K562 (cell line): ENCODE results near the gene HELZ2. TPM values are rescaled to one million over a fixed set of nuclear protein-coding genes. Genes with fewer than 3 reads are reported as not detected.

Experiments
- ATAC-seq: fragments of 200-7000 bp; cut with Tn5 transposase; 3 replicates; pipeline ENCODE4 v1.9.1; 2020; ENCODE audit warnings: moderate library complexity
- BruUV-seq: library from RNA; stranded (reverse); fragments of 400-500 nt; replicated peaks from 2 replicates; lab custom pipeline; 2021; lab: Mats Ljungman, UMichigan
- CTCF ChIA-PET: fragments of 300-600 bp; formaldehyde crosslinking; extraction: SDS; loops from one replicate; lab custom pipeline; 2021; ENCODE audit warnings: low intra/inter-chr PET ratio; lab: Yijun Ruan, JAX
- POLR2A ChIA-PET: fragments of 300-600, 350-650 bp; sonication (Branson Sonifier 250); formaldehyde crosslinking; extraction: SDS; loops from one replicate; lab custom pipeline; 2021; ENCODE audit warnings: antibody characterized with exemption, inconsistent platforms; lab: Yijun Ruan, JAX
- DNase-seq, 4 experiments: peaks; one replicate each; pipeline versions ENCODE4 v3.0.0 to v3.0.0-alpha.2; 2011 to 2018; ENCODE audit warnings: low spot score in 3 of 4, mixed read lengths in 3 of 4; ENCODE audit errors: extremely low read depth in 1 of 4
- FAIRE-seq: peaks from 2 replicates; lab custom pipeline; 2011; peaks lifted over from hg19 to GRCh38; lab: Jason Lieb, UNC
- H2AFZ ChIP-seq: 2 replicates; pipeline ENCODE4 v1.6.0; 2011; ENCODE audit warnings: low read depth, low read length, control low read depth, inconsistent platforms
- H3K27ac ChIP-seq: fragments of 200-600 bp; 3 replicates; pipeline ENCODE4 v1.8.0; 2011; ENCODE audit warnings: low read depth, mild to moderate bottlenecking, control low read depth, inconsistent platforms, low read length, moderate library complexity, mixed read lengths; ENCODE audit errors: extremely low read depth
- H3K27me3 ChIP-seq, 2 experiments: fragments of 300-600 bp in 1 of 2; 2 replicates in 1 of 2; 3 replicates in 1 of 2; pipeline versions ENCODE4 v1.6.0 to v1.8.0; 2011; ENCODE audit warnings: inconsistent platforms in 2 of 2, low read length in 2 of 2, mild to moderate bottlenecking in 1 of 2, mixed read lengths in 1 of 2, moderate library complexity in 1 of 2; ENCODE audit not compliant: control insufficient read depth in 2 of 2, insufficient read depth in 2 of 2
- H3K36me3 ChIP-seq: fragments of 300-600 bp; 3 replicates; pipeline ENCODE4 v1.8.0; 2011; ENCODE audit warnings: mild to moderate bottlenecking, low read length, inconsistent platforms; ENCODE audit not compliant: control insufficient read depth, insufficient read depth
- H3K4me1 ChIP-seq, 2 experiments: fragments of 200-600 bp in 1 of 2; replicated peaks in 1 of 2; 2 replicates in 1 of 2; 3 replicates in 1 of 2; pipeline versions ENCODE4 v1.5.1 to v1.8.0; 2011; ENCODE audit warnings: inconsistent platforms in 2 of 2, low read length in 2 of 2, mild to moderate bottlenecking in 1 of 2, mixed read lengths in 1 of 2, moderate library complexity in 1 of 2; ENCODE audit not compliant: control insufficient read depth in 2 of 2, insufficient read depth in 2 of 2
- H3K4me2 ChIP-seq: 2 replicates; pipeline ENCODE4 v1.6.1; 2011; ENCODE audit warnings: low read length, control low read depth, inconsistent platforms, mixed read lengths; ENCODE audit not compliant: insufficient read depth
- H3K4me3 ChIP-seq: fragments of 200-600 bp; sonication (generic), shearing (Covaris generic); 2 replicates; pipeline ENCODE4 v1.5.1; 2016; ENCODE audit warnings: control low read depth, inconsistent platforms
- H3K79me2 ChIP-seq: fragments of 200-600 bp; 3 replicates; pipeline ENCODE4 v1.8.0; 2011; ENCODE audit warnings: low read length, inconsistent platforms; ENCODE audit not compliant: control insufficient read depth, insufficient read depth
- H3K9ac ChIP-seq, 2 experiments: 2 replicates each; pipeline versions ENCODE4 v1.6.0 to v1.6.1; 2011; ENCODE audit warnings: low read depth in 2 of 2, low read length in 2 of 2, control low read depth in 1 of 2, inconsistent platforms in 1 of 2, mild to moderate bottlenecking in 1 of 2, mixed read lengths in 1 of 2; ENCODE audit not compliant: insufficient read depth in 1 of 2
- H3K9me1 ChIP-seq: one replicate; pipeline ENCODE4 v1.6.0; 2011; ENCODE audit warnings: inconsistent platforms, mild to moderate bottlenecking, low read length, moderate library complexity; ENCODE audit not compliant: control insufficient read depth, insufficient read depth
- H3K9me3 ChIP-seq: replicated peaks from 2 replicates; pipeline ENCODE4 v1.5.1; 2011; ENCODE audit warnings: low read depth, low read length, inconsistent platforms; ENCODE audit not compliant: control insufficient read depth, insufficient read depth
- H4K20me1 ChIP-seq: replicated peaks from 2 replicates; pipeline ENCODE4 v1.6.1; 2011; ENCODE audit warnings: low read length, inconsistent platforms, mixed read lengths; ENCODE audit not compliant: control insufficient read depth, insufficient read depth
- ARID3B ChIP-seq: fragments of 250-450 bp; sonication (Bioruptor Pico); IDR thresholded peaks from 2 replicates; pipeline ENCODE4 v1.4.0; 2020; ENCODE audit warnings: borderline replicate concordance
- CXXC5 ChIP-seq: fragments of 250-450 bp; sonication (Bioruptor Pico); IDR thresholded peaks from 2 replicates; pipeline ENCODE4 v1.8.0; 2022; ENCODE audit warnings: inconsistent platforms, mild to moderate bottlenecking, moderate library complexity
- GABPB2 ChIP-seq: fragments of 250-450 bp; sonication (Bioruptor Pico); conservative IDR thresholded peaks from 2 replicates; pipeline ENCODE4 v1.5.1; 2021; ENCODE audit warnings: mild to moderate bottlenecking
- GATAD2A ChIP-seq: fragments of 450-650 bp; IDR thresholded peaks from 2 replicates; pipeline ENCODE4 v1.6.1; 2017
- LEF1 ChIP-seq: fragments of 450-650 bp; IDR thresholded peaks from 2 replicates; pipeline ENCODE4 v1.6.1; 2016; ENCODE audit warnings: mild to moderate bottlenecking
- RBM14 ChIP-seq: fragments of 200-400 bp; formaldehyde crosslinking; IDR thresholded peaks from 2 replicates; pipeline ENCODE4 v1.6.1; 2018; ENCODE audit warnings: low read depth, mild to moderate bottlenecking, low read length, moderate library complexity, borderline replicate concordance; ENCODE audit not compliant: insufficient read depth
- ZBTB1 ChIP-seq: sonication (generic); formaldehyde crosslinking; IDR thresholded peaks from 2 replicates; pipeline ENCODE4 v1.8.1; 2023; ENCODE audit warnings: missing genetic modification reagents, low read depth, mild to moderate bottlenecking, borderline replicate concordance
- ZBTB7A ChIP-seq: IDR thresholded peaks from 2 replicates; pipeline ENCODE4 v1.6.1; 2011; ENCODE audit warnings: low read depth, mild to moderate bottlenecking, low read length, moderate library complexity, borderline replicate concordance; ENCODE audit not compliant: control insufficient read depth
- ZNF584 ChIP-seq: fragments of 200-800 bp; sonication (Bioruptor generic); IDR thresholded peaks from 2 replicates; pipeline ENCODE4 v1.6.1; 2016; ENCODE audit warnings: low read depth, mild to moderate bottlenecking, missing genetic modification characterization, missing compliant biosample characterization
- ZNF740 ChIP-seq, 3 experiments: fragments of 200-800 bp in 1 of 3; sonication (Bioruptor generic) in 1 of 3; sonication (generic) in 1 of 3; formaldehyde crosslinking in 1 of 3; IDR thresholded peaks; 2 replicates each; pipeline versions ENCODE4 v1.6.1 to v1.8.0; 2016 to 2022; ENCODE audit warnings: mild to moderate bottlenecking in 2 of 3, missing compliant biosample characterization in 2 of 3, missing genetic modification characterization in 2 of 3, missing genetic modification reagents in 1 of 3
- WGBS: fragments of 100-300 bp; shearing (Covaris generic); methylation state at CpG from one replicate; pipeline ENCODE4 v1.1.6; 2016; ENCODE audit warnings: low coverage, mixed read lengths; ENCODE audit not compliant: insufficient coverage; ENCODE audit errors: missing lambda C conversion rate; 5-methylcytosine and 5-hydroxymethylcytosine counted together
- in situ Hi-C: fragments of 300-500 bp; cut with MboI; formaldehyde crosslinking; loops from 4 replicates; pipeline ENCODE4 v1.15.0; 2018; ENCODE audit warnings: inconsistent platforms, mixed read lengths
- intact Hi-C: fragments of 100-400 bp; cut with micrococcal nuclease; formaldehyde crosslinking; loops from 2 replicates; pipeline ENCODE4 v1.14.2; 2022
- polyA plus RNA-seq, 8 experiments: library from polyadenylated mRNA; depleted of rRNA in 4 of 8; stranded (reverse) in 5 of 8; unstranded in 3 of 8; fragments of >200 nt; fragmentation: Nextera tagmentation in 2 of 8; fragmentation: Illumina TruSeq in 1 of 8; extraction: Ambion mirVana in 2 of 8; extraction: Trizol in 1 of 8; gene quantifications; 2 replicates each; pipeline versions ENCODE4 v1.2.1 to v1.2.3, GENCODE V29; 2011 to 2014; ENCODE audit warnings: inconsistent platforms in 1 of 8, missing spikeins in 1 of 8
- total RNA-seq, 7 experiments: library from RNA; depleted of rRNA in 6 of 7; stranded (reverse); fragments of >200 nt in 6 of 7; fragmentation: Illumina TruSeq in 2 of 7; extraction: Trizol in 2 of 7; gene quantifications; 2 replicates each; pipeline versions ENCODE4 v1.2.1 to v1.2.3, GENCODE V29; 2011 to 2021; ENCODE audit warnings: low replicate concordance in 1 of 7

HELZ2 gene
- total and polyA plus RNA-seq, 9 of the 15 experiments (the other 6 are each of a cell fraction or from before 2014, with no cell fraction given), result 0.03 to 7.8 (median 2.9) TPM; not detected in 1

- no peak for ATAC-seq
- Histone ChIP-seq H3K9ac (no peak overlapping the region), H3K4me2 (no peak overlapping the region), H3K9me1 (no peaks in the 10 kb centered on the region), H3K9me3 (no peaks in the 10 kb centered on the region), H3K27me3 (0 out of 5 replicates have a peak, but pooled peaks cover 0 to 6% of the 10 kb centered on the region in 2 experiments), H3K4me3 (no peak overlapping the region), H3K27ac (no peak overlapping the region), H2AFZ (no peak overlapping the region), H3K79me2 (no peaks in the 10 kb centered on the region), H3K36me3 (no peaks in the 10 kb centered on the region), H4K20me1 (no peaks in the 10 kb centered on the region), H3K4me1 (peaks cover 5 to 85% of the 10 kb centered on the region in 2 experiments; a peak in 4 of 5 replicates)
- CTCF ChIA-PET, result no interaction called here
- WGBS, result 73% methylated on average over 11 of the region's 14 CpGs
- POLR2A ChIA-PET, result interaction anchor here (0.8 kb wide), 1 partner anchor 20 kb away, joined by 3 read pairs; no protein-coding TSS in a partner anchor
- no peak for DNase-seq
- intact Hi-C loops, result loop anchor here (10.0 kb wide), 1 partner anchor 306 kb away; the partner anchor contains the start of genes ABHD16B and TPD52L2
- no peak for FAIRE-seq
- BruUV-seq, result no TSS peak
- in situ Hi-C loops, result no loop called here
- TF ChIP-seq ARID3B (CRISPR knock-in tag), result no peak
- TF ChIP-seq LEF1, result no peak
- 0 out of 2 replicates have a peak, but pooled peaks have one; percentile 9 for TF ChIP-seq ZBTB7A
- no peak for TF ChIP-seq ZNF740 (CRISPR knock-in tag; IDR thresholded peaks at IDR 0.05)
- no peak for TF ChIP-seq ZNF740 (tag; IDR thresholded peaks at IDR 0.05)
- TF ChIP-seq ZBTB1 (CRISPR knock-in tag), result no peak
- no peak for TF ChIP-seq GATAD2A
- no peak for TF ChIP-seq RBM14
- no peak for TF ChIP-seq CXXC5
- TF ChIP-seq ZNF584, result no peak
- TF ChIP-seq GABPB2 (CRISPR knock-in tag), result no peak
Observed at GRCh38 chr20:63558804-63559484, 15.1 kb downstream of the HELZ2 start.
